SU-DHL-6 (cell line): ENCODE measurements around the gene NPB.

Experiments
- H2AFZ ChIP-seq: fragments of 200-600 bp; sonication (generic); 2 replicates; pipeline ENCODE4 v1.6.1; 2014; ENCODE audit warnings: low read depth, mild to moderate bottlenecking, moderate library complexity, mixed read lengths, antibody characterized with exemption, low read length; ENCODE audit not compliant: severe bottlenecking
- H3F3A ChIP-seq: fragments of 200-600 bp; shearing (Covaris generic); 2 replicates; pipeline ENCODE4 v1.6.0; 2016; ENCODE audit warnings: antibody characterized with exemption, mild to moderate bottlenecking; ENCODE audit not compliant: insufficient read depth
- H3K27ac ChIP-seq: fragments of 200-600 bp; sonication (generic); 2 replicates; pipeline ENCODE4 v1.5.1; 2016; ENCODE audit warnings: low read depth, mild to moderate bottlenecking, low read length, moderate library complexity, mixed read lengths
- H3K27me3 ChIP-seq: fragments of 200-600 bp; sonication (generic), shearing (Covaris generic); 2 replicates; pipeline ENCODE4 v1.6.0; 2014; ENCODE audit warnings: mild to moderate bottlenecking, low read length
- H3K36me3 ChIP-seq: fragments of 200-600 bp; sonication (generic); 2 replicates; pipeline ENCODE4 v1.6.1; 2014; ENCODE audit warnings: mild to moderate bottlenecking, low read length, mixed read lengths
- H3K4me2 ChIP-seq: fragments of 300-600, 200-600 bp; shearing (Covaris generic), sonication (generic); 2 replicates; pipeline ENCODE4 v1.6.0; 2014; ENCODE audit warnings: low read length, low read depth, mild to moderate bottlenecking; ENCODE audit not compliant: poor library complexity, severe bottlenecking
- H3K4me3 ChIP-seq: fragments of 200-600 bp; sonication (generic); 2 replicates; pipeline ENCODE4 v1.5.1; 2014; ENCODE audit warnings: antibody characterized with exemption, low read length, mild to moderate bottlenecking, mixed read lengths; ENCODE audit not compliant: insufficient read depth, poor library complexity, severe bottlenecking
- H3K79me2 ChIP-seq: fragments of 200-600 bp; sonication (generic); 2 replicates; pipeline ENCODE4 v1.6.1; 2014; ENCODE audit warnings: mild to moderate bottlenecking, low read length, moderate library complexity; ENCODE audit not compliant: insufficient read depth
- H3K9ac ChIP-seq: fragments of 200-600 bp; sonication (generic); 2 replicates; pipeline ENCODE4 v1.7.0; 2014; ENCODE audit warnings: mild to moderate bottlenecking, low read length
- H3K9me2 ChIP-seq: fragments of 200-600 bp; sonication (generic); replicated peaks from 2 replicates; pipeline ENCODE4 v1.6.1; 2014; ENCODE audit warnings: low read length; ENCODE audit not compliant: insufficient read depth
- H3K9me3 ChIP-seq: fragments of 200-600 bp; sonication (generic); 2 replicates; pipeline ENCODE4 v1.6.1; 2014; ENCODE audit warnings: low read length, mixed read lengths; ENCODE audit not compliant: insufficient read depth
- H4K20me1 ChIP-seq: fragments of 200-600 bp; sonication (generic); 2 replicates; pipeline ENCODE4 v1.6.1; 2014; ENCODE audit warnings: low read depth, mild to moderate bottlenecking, antibody characterized with exemption, low read length, moderate library complexity, mixed read lengths
- CTCF ChIP-seq: fragments of 200-600 bp; sonication (generic); IDR thresholded peaks from one replicate; pipeline ENCODE4 v1.5.1; 2017; ENCODE audit warnings: antibody characterized with exemption, mild to moderate bottlenecking, low read length, moderate library complexity; ENCODE audit not compliant: insufficient read depth, poor library complexity, severe bottlenecking
- EZH2phosphoT487 ChIP-seq: fragments of 200-600 bp; sonication (generic), shearing (Covaris generic); conservative IDR thresholded peaks from 2 replicates; pipeline ENCODE4 v1.6.1; 2018; ENCODE audit warnings: mild to moderate bottlenecking, antibody characterized with exemption, low read length, moderate library complexity, mixed read lengths

NPB gene

GRCh38 chr17:81904600-81905423, 2.8 kb downstream of the NPB start:
- TF ChIP-seq CTCF (no peak), EZH2phosphoT487 (no peak)

GRCh38 chr17:81905424-81905875, 3.4 kb downstream of the NPB start:
- no peaks in the 10 kb centered on the region for H3K9me3 ChIP-seq
- H3K36me3 ChIP-seq = no peaks in the 10 kb centered on the region
- H3F3A ChIP-seq = no peaks in the 10 kb centered on the region
- no peaks in the 10 kb centered on the region for H3K27me3 ChIP-seq
- no peak overlapping the region for H2AFZ ChIP-seq
- no peak overlapping the region for H3K4me3 ChIP-seq
- H3K9me2 ChIP-seq = no peaks in the 10 kb centered on the region
- H3K27ac ChIP-seq = no peak overlapping the region
- no peak overlapping the region for H3K4me2 ChIP-seq
- H3K79me2 ChIP-seq = no peaks in the 10 kb centered on the region
- no peaks in the 10 kb centered on the region for H4K20me1 ChIP-seq
- no peak overlapping the region for H3K9ac ChIP-seq
- TF ChIP-seq EZH2phosphoT487 (no peak), CTCF (no peak)

More at GRCh38 chr17:81904600-81905423, 2.8 kb downstream of the NPB start:
- no peaks in the 10 kb centered on the region for H3K9me3 ChIP-seq
- H4K20me1 ChIP-seq = no peaks in the 10 kb centered on the region
- no peak overlapping the region for H3K27ac ChIP-seq
- no peak overlapping the region for H3K4me2 ChIP-seq
- no peaks in the 10 kb centered on the region for H3F3A ChIP-seq
- H3K9ac ChIP-seq = no peak overlapping the region
- H3K79me2 ChIP-seq = no peaks in the 10 kb centered on the region
- H3K36me3 ChIP-seq = no peaks in the 10 kb centered on the region
- H3K9me2 ChIP-seq = no peaks in the 10 kb centered on the region
- H2AFZ ChIP-seq = no peak overlapping the region
- H3K27me3 ChIP-seq = no peaks in the 10 kb centered on the region
- no peak overlapping the region for H3K4me3 ChIP-seq

- H3K79me2 ChIP-seq = peaks cover 4% of the 10 kb centered on the region; the same call in 1 of the 2 replicates
- no peak overlapping the region for H3K4me2 ChIP-seq
- no peaks in the 10 kb centered on the region for H3K9me2 ChIP-seq
- no peaks in the 10 kb centered on the region for H4K20me1 ChIP-seq
- H2AFZ ChIP-seq = no peak overlapping the region
- no peak overlapping the region for H3K27ac ChIP-seq
- no peaks in the 10 kb centered on the region for H3K27me3 ChIP-seq
- H3K9me3 ChIP-seq = no peaks in the 10 kb centered on the region
- no peaks in the 10 kb centered on the region for H3F3A ChIP-seq
- H3K4me3 ChIP-seq = no peak overlapping the region
- H3K9ac ChIP-seq = no peak overlapping the region
- no peaks in the 10 kb centered on the region for H3K36me3 ChIP-seq
- TF ChIP-seq EZH2phosphoT487 (no peak), CTCF (no peak)
These were observed 4.0 kb downstream of the NPB start for GRCh38 chr17:81905993-81906392.
